IPS-18c (cell line): ENCODE measurements around the gene TYROBP.
"Not testable (repeated sequence)": the region's sequence is repeated elsewhere in the genome, so short reads cannot be mapped to it uniquely, and the experiment has no call there.

Experiments
- H3K4me3 ChIP-seq: 2 replicates; pipeline ENCODE4 v1.7.0; 2013; ENCODE audit warnings: low read depth, mild to moderate bottlenecking, low read length, moderate library complexity; ENCODE audit not compliant: insufficient read depth
- H3K9me3 ChIP-seq: one replicate; pipeline ENCODE4 v1.6.1; 2013; ENCODE audit warnings: mild to moderate bottlenecking, low read length, moderate library complexity; ENCODE audit not compliant: control insufficient read depth, insufficient read depth

The TYROBP gene

GRCh38 chr19:35889370-35890112 lies 18.6 kb downstream of the TYROBP start:
- Histone ChIP-seq H3K4me3 (no peak overlapping the region), H3K9me3 (no peaks in the 10 kb centered on the region)

GRCh38 chr19:35888398-35888797 lies 19.7 kb downstream of the TYROBP start:
- Histone ChIP-seq H3K9me3 (no peaks in the 10 kb centered on the region), H3K4me3 (no peak overlapping the region)

GRCh38 chr19:35887197-35887596 lies 20.9 kb downstream of the TYROBP start:
- no peaks in the 10 kb centered on the region for H3K9me3 ChIP-seq
- no peak overlapping the region for H3K4me3 ChIP-seq

GRCh38 chr19:35885904-35886303 lies 22.2 kb downstream of the TYROBP start:
- Histone ChIP-seq H3K4me3 (no peak overlapping the region), H3K9me3 (no peaks in the 10 kb centered on the region)

- Histone ChIP-seq H3K9me3 (no peaks in the 10 kb centered on the region), H3K4me3 (no peak overlapping the region)
Observed at GRCh38 chr19:35885225-35885738, 22.8 kb downstream of the TYROBP start.

- Histone ChIP-seq H3K4me3 (no peak overlapping the region), H3K9me3 (no peaks in the 10 kb centered on the region)
Observed at GRCh38 chr19:35883882-35884281, 24.2 kb downstream of the TYROBP start.

GRCh38 chr19:35882114-35882832 lies 25.8 kb downstream of the TYROBP start:
- H3K4me3 ChIP-seq, result no peak overlapping the region
- H3K9me3 ChIP-seq, result no peaks in the 10 kb centered on the region

- H3K9me3 ChIP-seq, result no peaks in the 10 kb centered on the region
- H3K4me3 ChIP-seq, result no peak overlapping the region
Observed at GRCh38 chr19:35879770-35880317, 28.3 kb downstream of the TYROBP start.

GRCh38 chr19:35879068-35879467 lies 29.0 kb downstream of the TYROBP start:
- Histone ChIP-seq H3K9me3 (no peaks in the 10 kb centered on the region), H3K4me3 (no peak overlapping the region)

GRCh38 chr19:35874392-35874930 lies 33.6 kb downstream of the TYROBP start:
- Histone ChIP-seq H3K9me3 (peaks cover 2% of the 10 kb centered on the region), H3K4me3 (no peak overlapping the region)

- no peak overlapping the region for H3K4me3 ChIP-seq
- H3K9me3 ChIP-seq, result peaks cover 2% of the 10 kb centered on the region
Observed at GRCh38 chr19:35872180-35872579, 35.9 kb downstream of the TYROBP start.

GRCh38 chr19:35871611-35872010 lies 36.5 kb downstream of the TYROBP start:
- peaks cover 2% of the 10 kb centered on the region for H3K9me3 ChIP-seq
- H3K4me3 ChIP-seq, result no peak overlapping the region

GRCh38 chr19:35870798-35871197 lies 37.3 kb downstream of the TYROBP start:
- peaks cover 2% of the 10 kb centered on the region for H3K9me3 ChIP-seq
- H3K4me3 ChIP-seq, result no peak overlapping the region

GRCh38 chr19:35870124-35870736 lies 37.9 kb downstream of the TYROBP start:
- H3K4me3 ChIP-seq, result peak overlapping the region; percentile 71; the same call in 1 of the 2 replicates
- H3K9me3 ChIP-seq, result not testable (repeated sequence)

- peaks cover 2% of the 10 kb centered on the region for H3K9me3 ChIP-seq
- H3K4me3 ChIP-seq, result peak overlapping the region; percentile 71
Observed at GRCh38 chr19:35869327-35870123, 38.6 kb downstream of the TYROBP start.

GRCh38 chr19:35868823-35869326 lies 39.2 kb downstream of the TYROBP start:
- H3K4me3 ChIP-seq, result peak overlapping the region; percentile 71
- H3K9me3 ChIP-seq, result peaks cover 2% of the 10 kb centered on the region
